RKO (cell line): Measurements from ENCODE around the gene CCDC121.

ENCODE experiments used
- DNase-seq: peaks from one replicate; pipeline ENCODE4 v3.0.0-alpha.2; 2016; ENCODE audit warnings: low spot score

Gene CCDC121, protein sequence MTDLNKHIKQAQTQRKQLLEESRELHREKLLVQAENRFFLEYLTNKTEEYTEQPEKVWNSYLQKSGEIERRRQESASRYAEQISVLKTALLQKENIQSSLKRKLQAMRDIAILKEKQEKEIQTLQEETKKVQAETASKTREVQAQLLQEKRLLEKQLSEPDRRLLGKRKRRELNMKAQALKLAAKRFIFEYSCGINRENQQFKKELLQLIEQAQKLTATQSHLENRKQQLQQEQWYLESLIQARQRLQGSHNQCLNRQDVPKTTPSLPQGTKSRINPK

DNA sequence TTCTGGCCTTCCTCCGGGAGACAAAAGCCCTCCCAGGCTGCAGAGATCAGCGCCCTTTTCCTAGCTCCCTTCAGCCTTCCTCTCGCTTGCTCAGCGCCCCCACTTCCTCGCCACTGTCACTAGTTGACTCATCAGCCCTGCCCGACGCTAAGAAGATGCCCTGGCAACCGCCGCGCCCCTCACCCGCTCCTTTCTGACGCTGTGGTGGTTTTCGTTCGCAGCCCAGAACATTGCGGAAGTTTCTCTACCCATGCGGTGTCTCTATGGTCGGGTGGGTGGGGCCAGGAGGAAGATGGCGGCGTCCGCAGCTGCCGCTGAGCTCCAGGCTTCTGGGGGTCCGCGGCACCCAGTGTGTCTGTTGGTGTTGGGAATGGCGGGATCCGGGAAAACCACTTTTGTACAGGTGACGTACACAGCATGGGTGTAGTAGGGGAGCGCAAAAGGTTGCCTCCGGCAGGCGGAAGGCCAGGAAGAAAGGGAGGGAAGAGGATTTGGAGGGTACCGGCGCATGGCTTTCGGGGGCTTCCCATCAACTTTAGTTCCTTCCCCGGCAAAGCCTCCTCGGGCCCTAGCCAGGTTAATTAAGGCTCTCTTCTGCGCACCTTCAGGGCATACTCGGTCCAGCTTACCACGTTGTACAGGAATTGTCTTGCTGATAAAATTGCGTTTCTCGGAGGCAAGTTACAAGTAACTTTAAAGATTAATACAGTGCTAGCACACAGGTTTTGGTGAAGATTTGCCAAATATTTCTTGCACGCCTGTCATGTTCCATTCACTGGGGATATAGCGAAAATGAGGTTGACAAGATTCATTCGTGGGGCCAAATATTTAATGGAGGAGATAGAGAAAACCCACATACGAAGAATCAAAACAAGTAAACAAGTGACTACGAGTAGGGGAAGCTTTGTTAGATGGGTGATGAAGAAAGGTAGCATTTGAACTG lies at the start of gene CCDC121, which contains the start of gene GPN1:
TSS of gene CCDC121 (minus strand) at position 246 of the 943 bp plus-strand sequence. CDS start 1,213 bp downstream, outside the sequence.
TSS of gene GPN1 (plus strand) at position 284 of the 943 bp plus-strand sequence. CDS start at position 293, 9 bp downstream.
- peak; percentile 97 for DNase-seq

GRCh38 chr2:27672723-27673486 lies 44.1 kb upstream of the CCDC121 start:
- DNase-seq, result no peak

GRCh38 chr2:27671235-27671634 lies 42.4 kb upstream of the CCDC121 start:
- no peak for DNase-seq

DNA sequence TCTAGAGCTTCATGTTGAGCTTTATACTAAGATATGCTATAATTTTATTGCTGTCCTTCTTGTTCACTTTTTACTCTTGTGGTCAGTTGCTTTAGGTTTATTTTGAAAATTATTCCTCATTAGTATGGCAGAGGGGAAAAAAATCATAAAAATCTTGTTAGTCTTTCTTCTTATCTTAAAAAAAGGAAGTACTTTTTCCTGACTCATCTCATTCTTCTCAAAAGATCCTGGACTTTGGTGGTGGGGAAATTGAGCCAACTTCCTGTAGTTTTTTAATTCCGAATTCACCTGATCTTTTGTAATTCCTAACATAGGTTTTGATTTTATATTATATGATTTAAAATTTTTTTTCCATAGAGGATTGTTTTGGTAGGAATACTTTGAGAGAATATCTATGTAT lies 38.6 kb upstream of the CCDC121 start:
- no peak for DNase-seq

DNA sequence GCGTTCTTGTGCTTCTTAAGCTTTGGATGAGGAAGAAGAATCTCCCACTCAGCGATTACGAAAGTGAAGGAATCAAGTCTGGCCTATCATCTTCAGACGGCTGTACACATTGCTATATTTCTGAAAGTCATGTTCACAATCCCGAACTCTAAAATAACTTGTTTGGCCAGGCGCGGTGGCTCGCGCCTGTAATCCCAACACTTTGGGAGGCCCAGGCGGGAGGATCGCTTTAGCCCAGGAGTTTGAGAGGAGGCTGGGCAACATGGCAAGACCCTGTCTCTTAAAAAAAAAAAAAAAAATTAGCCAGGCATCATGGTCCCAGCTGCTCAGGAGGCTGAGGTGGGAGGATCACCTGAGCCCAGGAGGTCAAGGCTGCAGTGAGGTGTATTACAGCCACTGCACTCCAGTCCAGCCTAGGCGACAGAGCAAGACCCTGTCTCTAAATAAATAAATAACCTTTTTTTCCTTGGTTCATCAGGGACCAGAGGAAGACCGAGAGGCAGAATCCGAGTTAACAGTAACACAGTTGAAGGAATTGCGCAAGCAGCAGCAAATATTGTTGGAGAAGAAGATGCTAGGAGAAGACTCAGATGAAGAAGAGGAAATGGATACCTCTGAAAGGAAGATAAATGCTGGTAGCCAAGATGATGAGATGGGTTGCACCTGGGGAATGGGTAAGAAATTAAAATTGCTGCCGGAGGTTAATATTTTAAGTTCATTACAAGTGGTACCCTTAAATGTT lies 36.0 kb upstream of the CCDC121 start:
- DNase-seq, result no peak

DNA sequence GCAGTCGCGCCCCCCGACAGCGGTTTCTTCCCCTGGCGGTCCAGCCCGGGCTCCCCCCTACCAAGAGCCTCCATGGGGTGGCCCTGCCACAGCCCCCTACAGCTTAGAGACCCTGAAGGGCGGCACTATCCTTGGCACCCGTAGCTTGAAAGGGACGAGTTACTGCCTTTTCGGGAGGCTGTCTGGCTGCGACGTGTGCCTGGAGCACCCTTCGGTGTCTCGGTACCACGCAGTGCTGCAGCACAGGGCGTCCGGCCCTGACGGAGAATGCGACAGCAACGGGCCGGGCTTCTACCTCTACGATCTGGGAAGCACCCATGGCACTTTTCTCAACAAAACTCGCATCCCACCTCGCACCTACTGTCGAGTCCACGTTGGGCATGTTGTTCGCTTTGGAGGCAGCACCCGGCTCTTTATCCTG lies 35.4 kb upstream of the CCDC121 start:
- peak; percentile 28 for DNase-seq

GRCh38 chr2:27663285-27664153 lies 34.7 kb upstream of the CCDC121 start, which contains the start of the genes SLC4A1AP and SUPT7L:
SLC4A1AP (plus strand) TSS chr2:27663889; CDS start chr2:27663915, 26 bp downstream.
SUPT7L (minus strand) TSS chr2:27663614; CDS start chr2:27662192, 1,422 bp downstream.
- peak; percentile 89 for DNase-seq

GRCh38 chr2:27661371-27661770 lies 32.6 kb upstream of the CCDC121 start:
- DNase-seq, result no peak

GRCh38 chr2:27655155-27655951 lies 26.5 kb upstream of the CCDC121 start:
- no peak for DNase-seq

GRCh38 chr2:27653397-27653796 lies 24.6 kb upstream of the CCDC121 start:
- DNase-seq, result no peak

- DNase-seq, result no peak
Observed at GRCh38 chr2:27652790-27653189, 24.0 kb upstream of the CCDC121 start.

- DNase-seq, result no peak
Observed at GRCh38 chr2:27652341-27652740, 23.5 kb upstream of the CCDC121 start.

DNA sequence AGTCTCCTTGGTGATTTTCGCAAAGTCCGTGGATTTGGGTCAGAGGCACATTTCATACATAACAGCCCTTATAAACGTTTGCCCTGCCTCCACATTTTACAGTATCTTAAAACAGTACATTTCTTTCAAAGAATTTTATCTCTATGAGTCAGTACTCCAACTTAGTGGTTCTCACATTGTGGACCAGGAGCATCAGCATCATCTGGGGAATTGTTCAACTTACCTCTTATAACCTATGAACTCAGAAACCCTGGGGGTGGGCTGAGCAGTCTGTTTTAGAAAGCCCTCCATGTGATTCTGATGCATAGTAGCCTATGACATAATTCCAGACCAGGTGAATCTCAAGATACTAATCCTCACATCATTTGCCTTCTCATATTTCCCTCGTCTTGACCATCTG lies 22.2 kb upstream of the CCDC121 start:
- no peak for DNase-seq

DNA sequence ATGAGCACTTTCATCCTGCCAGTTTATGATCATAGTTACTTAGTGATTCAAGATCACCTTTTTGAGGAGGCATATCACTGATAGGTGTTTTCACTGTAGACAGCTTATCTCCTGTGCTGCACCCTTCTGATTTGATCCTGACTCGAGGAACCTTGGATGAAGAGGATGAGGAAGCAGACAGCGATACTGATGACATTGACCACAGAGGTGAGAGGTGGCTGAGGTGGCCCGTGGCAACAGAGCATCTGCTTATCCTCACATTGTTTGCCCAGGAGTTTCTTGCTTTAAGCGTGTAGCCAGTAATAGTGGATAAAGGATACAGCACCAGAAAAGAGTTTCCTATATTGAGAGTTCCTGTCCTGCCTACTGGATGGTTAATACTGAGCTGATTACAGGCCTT lies 18.9 kb upstream of the CCDC121 start:
- no peak for DNase-seq

- no peak for DNase-seq
Observed at GRCh38 chr2:27647289-27647688, 18.5 kb upstream of the CCDC121 start.

DNA sequence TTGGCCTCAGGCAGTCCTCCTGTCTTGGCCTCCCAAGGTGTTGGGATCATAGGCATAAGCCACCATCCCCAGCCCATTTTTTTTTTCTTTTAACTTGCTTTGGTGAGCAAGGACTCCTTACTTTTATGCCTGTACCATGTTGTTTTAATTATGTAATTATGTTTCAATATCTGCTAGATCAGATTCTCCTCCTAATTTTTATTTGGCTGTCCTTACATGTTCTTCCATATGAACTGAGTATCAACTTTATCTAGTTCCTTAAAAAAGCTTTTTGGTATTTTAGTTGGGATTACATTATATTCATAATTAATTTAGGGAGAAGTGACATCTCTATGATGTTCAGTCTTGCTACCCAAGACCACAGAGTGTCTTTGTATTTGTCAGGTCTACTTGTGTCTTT lies 16.4 kb upstream of the CCDC121 start:
- DNase-seq, result no peak

- DNase-seq, result no peak
Observed at GRCh38 chr2:27640722-27641245, 12.0 kb upstream of the CCDC121 start.

GRCh38 chr2:27638709-27639108 lies 9.9 kb upstream of the CCDC121 start:
- no peak for DNase-seq

DNA sequence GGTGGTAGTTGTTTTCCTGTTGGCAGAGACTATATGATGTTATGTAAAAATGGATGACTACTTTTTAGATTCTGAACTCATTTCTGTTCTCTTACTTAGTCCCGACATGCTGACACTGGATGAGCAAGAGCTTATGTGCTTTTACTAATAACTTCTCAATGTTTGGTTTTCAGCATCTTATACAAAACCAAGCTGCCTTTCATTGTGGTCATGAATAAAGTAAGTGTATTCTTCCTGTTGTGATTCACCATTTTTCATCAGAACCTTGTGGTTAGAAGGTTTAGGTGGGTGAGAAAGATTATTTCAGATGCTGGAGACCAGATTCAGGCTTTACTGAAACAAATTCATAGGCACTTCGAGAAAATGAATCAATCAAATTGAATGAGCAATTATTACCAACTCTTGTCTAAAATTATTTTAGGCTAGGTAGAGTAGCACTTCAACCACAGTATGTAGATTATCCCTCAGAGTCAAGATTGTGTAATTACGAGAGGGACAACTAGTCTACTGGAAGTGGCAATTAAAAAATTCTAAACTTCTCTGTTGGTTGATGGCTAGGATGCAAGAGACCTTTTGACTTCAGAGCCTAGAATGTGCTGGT lies 9.3 kb upstream of the CCDC121 start:
- DNase-seq, result peak; percentile 83
